GM13976 (cell line): Measurements from ENCODE around the gene JAZF1.

Experiments
- DNase-seq: peaks from one replicate; pipeline ENCODE4 v3.0.0; 2012; ENCODE audit warnings: low spot score
- CTCF ChIP-seq: IDR thresholded peaks from 2 replicates; pipeline ENCODE4 v1.5.1; 2012; ENCODE audit warnings: borderline replicate concordance, mild to moderate bottlenecking; ENCODE audit not compliant: insufficient read depth; ENCODE audit errors: extremely low read depth, missing control alignments, control extremely low read depth
- in situ Hi-C: fragments of 300-500 bp; cut with MboI; formaldehyde crosslinking; loops from one replicate; pipeline ENCODE4 v1.12.0; 2022; ENCODE audit warnings: low sequenced_read_pairs, mixed read lengths, inconsistent platforms; ENCODE audit not compliant: unreplicated experiment

Gene JAZF1

DNA sequence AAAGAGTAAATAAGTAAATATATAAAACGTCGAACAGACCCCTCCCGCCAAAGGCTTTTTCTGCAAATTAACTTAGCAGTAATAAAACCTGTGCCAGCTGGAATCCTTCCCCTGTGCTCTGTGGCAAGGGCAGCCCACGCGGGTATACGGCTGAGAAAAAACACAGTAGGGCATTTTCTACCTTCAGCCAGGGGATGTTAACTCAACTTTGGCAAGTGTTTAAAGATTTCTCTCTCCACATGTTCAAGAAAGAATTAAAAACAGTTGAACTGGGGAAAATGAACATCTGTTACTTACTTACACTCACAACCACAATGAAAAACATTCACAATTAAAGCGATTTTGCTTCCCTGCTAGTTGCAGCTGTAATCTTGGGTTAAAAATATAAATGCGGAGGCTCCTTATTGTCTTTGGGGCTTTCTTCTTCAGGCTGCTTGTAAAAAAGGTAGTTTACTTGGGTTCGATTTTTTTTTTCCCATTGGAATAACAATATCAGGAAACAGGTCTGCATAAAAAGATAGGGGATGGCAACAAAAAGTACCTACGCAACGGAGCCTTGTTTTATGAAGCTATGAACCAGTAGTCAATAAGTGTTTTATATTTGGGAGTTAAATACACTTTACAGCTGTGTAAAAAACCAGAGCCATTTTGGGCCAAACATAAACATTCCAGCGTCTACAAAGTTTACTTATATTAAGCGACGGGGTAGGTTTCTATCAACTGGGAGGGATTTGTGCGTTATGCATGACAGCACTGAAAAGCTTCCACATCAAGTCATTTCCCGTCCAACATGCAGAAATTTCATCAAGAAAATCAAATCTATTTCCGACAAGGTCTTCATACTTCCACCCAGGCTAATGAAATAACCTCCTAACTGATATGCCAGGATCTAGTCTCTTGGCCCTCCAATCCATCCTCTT is 308.0 kb downstream of the JAZF1 start:
- DNase-seq: no peak
- in situ Hi-C loops: no loop called here
- no peak for TF ChIP-seq CTCF

- DNase-seq: no peak
- TF ChIP-seq CTCF: no peak
- in situ Hi-C loops: no loop called here
Measured at GRCh38 chr7:27871866-27872265, 308.7 kb downstream of the JAZF1 start.

- no peak for DNase-seq
- TF ChIP-seq CTCF: no peak
- in situ Hi-C loops: no loop called here
Measured at GRCh38 chr7:27871086-27871485, 309.5 kb downstream of the JAZF1 start.

GRCh38 chr7:27870595-27870994 is 310.0 kb downstream of the JAZF1 start:
- TF ChIP-seq CTCF: no peak
- DNase-seq: no peak
- in situ Hi-C loops: no loop called here

GRCh38 chr7:27869056-27869455 is 311.5 kb downstream of the JAZF1 start:
- DNase-seq: no peak
- in situ Hi-C loops: no loop called here

DNA sequence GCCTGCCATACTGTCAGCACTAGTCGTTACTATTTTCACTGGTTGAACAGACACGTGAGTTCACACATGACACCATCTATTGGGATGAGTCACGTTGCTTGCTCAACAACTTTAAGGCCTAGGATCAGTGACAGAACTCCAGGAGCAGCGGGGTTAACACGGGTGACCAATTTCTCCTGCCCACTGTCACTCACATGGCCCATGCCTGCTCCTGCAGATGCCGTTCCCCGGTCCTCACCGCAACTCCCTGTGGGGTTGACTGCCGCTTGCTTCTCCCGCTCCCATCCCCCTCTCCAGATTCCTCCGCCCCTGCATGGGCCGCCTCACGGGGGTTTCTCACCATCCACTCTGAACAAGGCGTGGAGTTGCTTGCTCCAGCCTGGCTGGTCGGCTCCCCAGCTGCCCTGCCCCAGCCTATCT is 312.5 kb downstream of the JAZF1 start:
- no peak for DNase-seq
- in situ Hi-C loops: no loop called here
- no peak for TF ChIP-seq CTCF

More at GRCh38 chr7:27869056-27869455, 311.5 kb downstream of the JAZF1 start:
- no peak for TF ChIP-seq CTCF
